ENCODE measurements around the gene ATP5IF1. TPM values are rescaled to one million over a fixed set of nuclear protein-coding genes. Genes with fewer than 3 reads are reported as not detected.
A peak's percentile ranks its signal among the peaks of the same experiment; 100 is the strongest.

The ATP5IF1 gene
- total and polyA plus RNA-seq, 9 of the 15 experiments (the other 6 are each of a cell fraction or from before 2014, with no cell fraction given) = 292 to 1,422 (median 388) TPM

- TF ChIP-seq ZNF407 (IDR thresholded peaks at IDR 0.05; ENCODE audit: low read depth) = no peak
- TF ChIP-seq ZBTB43 (CRISPR knock-in tag; IDR thresholded peaks at IDR 0.05) = no peak
- TF ChIP-seq GABPB2 (CRISPR knock-in tag; conservative IDR thresholded peaks at IDR 0.05) = no peak
- TF ChIP-seq MTF1 (CRISPR knock-in tag; IDR thresholded peaks at IDR 0.05; ENCODE audit: borderline replicate concordance) = no peak
- TF ChIP-seq KDM4B (IDR thresholded peaks at IDR 0.05; ENCODE audit: borderline replicate concordance in 2 of 2, low read depth in 1 of 2) = no peak
- no peak for TF ChIP-seq ZSCAN29 (IDR thresholded peaks at IDR 0.05)
- TF ChIP-seq NCOR1 (IDR thresholded peaks at IDR 0.05) = no peak
- TF ChIP-seq RBM17 (IDR thresholded peaks at IDR 0.05; ENCODE audit: borderline replicate concordance, low read depth, low read length) = no peak
- no peak for TF ChIP-seq LARP7 (IDR thresholded peaks at IDR 0.05)
- TF ChIP-seq GTF2F1 (IDR thresholded peaks at IDR 0.05; ENCODE audit: low read depth, low read length) = no peak
- no peak for TF ChIP-seq TAF1 (IDR thresholded peaks at IDR 0.05; ENCODE audit: control insufficient read depth, extremely low read depth, insufficient read depth, low read length, severe bottlenecking)
- no peak for TF ChIP-seq FOXP1 (CRISPR knock-in tag; IDR thresholded peaks at IDR 0.05)
- TF ChIP-seq TCF7 (IDR thresholded peaks at IDR 0.05; ENCODE audit: borderline replicate concordance) = no peak
- TF ChIP-seq ZBTB7A (IDR thresholded peaks at IDR 0.05; ENCODE audit: borderline replicate concordance, control insufficient read depth, low read depth, low read length) = no peak
- 0 out of 2 replicates have a peak, but pooled peaks have one; percentile 14 for TF ChIP-seq CEBPG (CRISPR knock-in tag; IDR thresholded peaks at IDR 0.05)
- no peak for TF ChIP-seq CEBPG (tag; conservative IDR thresholded peaks at IDR 0.05 in 1 of 2, IDR thresholded peaks at IDR 0.05 in 1 of 2)
- peak; percentile 18; the same call in 1 of the 2 replicates for TF ChIP-seq SMARCA5 (IDR thresholded peaks at IDR 0.05)
- no peak for TF ChIP-seq E2F6 (IDR thresholded peaks at IDR 0.05; ENCODE audit: borderline replicate concordance in 1 of 2, extremely low read depth in 1 of 2, insufficient read depth in 1 of 2, insufficient read length in 1 of 2, low read depth in 1 of 2, low read length in 1 of 2, poor library complexity in 1 of 2, severe bottlenecking in 1 of 2)
- no peak for TF ChIP-seq TAF7 (tag; IDR thresholded peaks at IDR 0.05)
Observed at GRCh38 chr1:28260803-28261174, 24.9 kb downstream of the ATP5IF1 start (continued).

Measured in K562 (cell line).